ENCODE data around the gene CDYL.
"Not testable (repeated sequence)": the region's sequence is repeated elsewhere in the genome, so short reads cannot be mapped to it uniquely, and the experiment has no call there.

CDYL gene

GRCh38 chr6:4969609-4970285, 193.5 kb downstream of the CDYL start:
- DNase-seq: no peak

- DNase-seq: no peak
These were observed 194.7 kb downstream of the CDYL start for GRCh38 chr6:4970739-4971395.

- no peak for DNase-seq
These were observed 195.6 kb downstream of the CDYL start for GRCh38 chr6:4971851-4972250.

- no peak for DNase-seq
These were observed 196.2 kb downstream of the CDYL start for GRCh38 chr6:4972438-4972837.

GRCh38 chr6:4973415-4973814, 197.2 kb downstream of the CDYL start:
- no peak for DNase-seq

GRCh38 chr6:4973982-4974745, 198.0 kb downstream of the CDYL start:
- no peak for DNase-seq

- DNase-seq: no peak
These were observed 198.8 kb downstream of the CDYL start for GRCh38 chr6:4974962-4975361.

- no peak for DNase-seq
These were observed 199.3 kb downstream of the CDYL start for GRCh38 chr6:4975506-4975905.

GRCh38 chr6:4977468-4977867, 201.3 kb downstream of the CDYL start:
- DNase-seq: no peak

GRCh38 chr6:4979426-4979825, 203.2 kb downstream of the CDYL start:
- no peak for DNase-seq

GRCh38 chr6:4981761-4982160, 205.6 kb downstream of the CDYL start:
- no peak for DNase-seq

- no peak for DNase-seq
These were observed 207.1 kb downstream of the CDYL start for GRCh38 chr6:4983322-4983721.

- no peak for DNase-seq
These were observed 210.8 kb downstream of the CDYL start for GRCh38 chr6:4986999-4987398.

- no peak for DNase-seq
These were observed 211.2 kb downstream of the CDYL start for GRCh38 chr6:4987432-4987831.

GRCh38 chr6:4994741-4995140, 218.5 kb downstream of the CDYL start:
- DNase-seq: no peak

GRCh38 chr6:4997862-4998261, 221.7 kb downstream of the CDYL start:
- no peak for DNase-seq

GRCh38 chr6:4999586-4999985, 223.4 kb downstream of the CDYL start:
- DNase-seq: no peak

- DNase-seq: peak; percentile 94 to 96
These were observed 227.6 kb downstream of the CDYL start, which contains the start of gene RPP40 for GRCh38 chr6:5003604-5004372. RPP40 (minus strand) TSS chr6:5004037; CDS start chr6:5004002, 35 bp downstream.

- DNase-seq: no peak
These were observed 228.3 kb downstream of the CDYL start for GRCh38 chr6:5004373-5005037.

- not testable (repeated sequence) for DNase-seq
These were observed 228.8 kb downstream of the CDYL start for GRCh38 chr6:5005038-5005433.
